HG03025 (cell line): ENCODE data around the gene CACNA1C.

ENCODE experiments used
- ATAC-seq: cut with Tn5 transposase; IDR thresholded peaks from one replicate; pipeline ENCODE4 v1.9.1; 2021; ENCODE audit warnings: mild to moderate bottlenecking, moderate library complexity; ENCODE audit not compliant: unreplicated experiment, low FRiP score

Gene CACNA1C

DNA sequence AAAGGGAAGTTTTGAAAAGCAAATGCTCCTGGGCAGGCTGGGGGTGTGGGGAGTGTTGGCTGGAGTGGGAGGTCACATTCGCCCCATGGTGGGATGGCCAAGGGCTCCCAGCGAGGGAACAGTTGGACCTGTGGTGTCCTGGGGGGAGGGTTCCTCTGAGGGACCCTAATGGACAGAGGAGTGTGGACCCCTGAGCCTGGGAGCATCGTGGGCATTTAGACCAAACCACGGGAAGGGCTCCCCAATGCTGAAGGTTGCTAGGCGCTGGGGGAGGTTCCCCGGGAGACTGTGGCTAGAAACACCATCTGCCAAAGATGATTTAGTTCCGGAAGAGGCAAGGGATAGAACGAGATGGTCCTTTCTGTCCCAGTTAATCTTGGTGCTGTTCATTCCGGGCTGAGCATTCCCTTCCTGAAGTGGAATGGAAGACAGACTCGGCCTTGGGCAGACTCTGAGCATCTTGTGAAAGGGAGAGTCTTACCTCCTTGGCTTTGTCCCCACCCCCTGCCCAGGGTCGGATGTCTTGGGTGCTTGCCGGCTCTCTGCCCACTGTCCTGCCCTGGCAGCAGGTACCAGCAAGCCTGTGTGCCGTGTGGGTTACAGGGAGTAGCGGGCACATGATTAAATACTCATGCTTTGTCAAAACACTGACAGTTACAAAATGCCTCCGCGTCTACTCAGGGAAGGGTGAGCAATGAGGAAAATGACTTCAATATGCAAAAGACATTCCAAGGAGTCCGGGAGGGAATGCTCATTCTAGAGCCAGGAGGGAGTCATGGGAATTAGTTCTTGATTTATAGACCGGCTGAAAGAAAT lies 215.9 kb downstream of the CACNA1C start:
- ATAC-seq, result no peak

DNA sequence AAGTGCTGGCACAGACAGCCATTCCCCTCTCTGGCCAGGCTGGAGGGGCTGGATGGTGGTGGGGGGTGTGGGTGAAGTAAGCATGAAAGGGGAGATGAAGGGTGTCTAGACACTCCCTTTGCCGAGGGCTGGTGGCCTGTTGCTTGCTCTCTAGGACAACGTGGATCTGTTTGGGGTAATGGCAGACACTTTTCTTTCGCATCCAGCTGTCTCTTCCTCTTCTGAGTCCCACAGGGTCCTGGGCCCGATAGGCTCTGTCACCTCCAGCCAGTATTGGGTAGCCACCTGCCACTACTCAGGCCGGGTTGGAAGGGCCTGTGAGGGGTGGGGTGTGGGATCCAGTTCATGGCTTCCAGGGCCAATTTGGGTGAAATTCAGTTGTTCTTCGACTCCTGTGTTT lies 218.1 kb downstream of the CACNA1C start:
- ATAC-seq, result no peak

DNA sequence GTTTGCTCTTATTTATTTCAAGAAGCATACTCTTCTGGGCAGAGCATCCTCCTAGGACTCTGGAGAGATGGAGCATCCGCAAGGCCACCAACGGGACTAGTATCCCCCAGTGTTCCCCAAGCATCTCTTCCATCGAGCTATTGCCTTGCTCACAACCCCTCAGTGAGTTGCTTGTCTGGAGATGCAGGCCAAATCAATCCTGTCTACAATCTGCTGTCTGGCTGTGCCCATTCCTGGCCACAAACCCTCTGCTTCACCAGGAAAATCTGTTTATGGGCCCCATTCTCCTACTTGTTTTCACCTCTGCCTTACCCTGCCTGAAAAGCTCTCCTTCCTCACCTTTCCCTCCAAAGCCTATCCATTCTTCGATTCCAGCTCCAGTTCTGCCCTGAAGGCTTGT lies 219.2 kb downstream of the CACNA1C start:
- no peak for ATAC-seq

DNA sequence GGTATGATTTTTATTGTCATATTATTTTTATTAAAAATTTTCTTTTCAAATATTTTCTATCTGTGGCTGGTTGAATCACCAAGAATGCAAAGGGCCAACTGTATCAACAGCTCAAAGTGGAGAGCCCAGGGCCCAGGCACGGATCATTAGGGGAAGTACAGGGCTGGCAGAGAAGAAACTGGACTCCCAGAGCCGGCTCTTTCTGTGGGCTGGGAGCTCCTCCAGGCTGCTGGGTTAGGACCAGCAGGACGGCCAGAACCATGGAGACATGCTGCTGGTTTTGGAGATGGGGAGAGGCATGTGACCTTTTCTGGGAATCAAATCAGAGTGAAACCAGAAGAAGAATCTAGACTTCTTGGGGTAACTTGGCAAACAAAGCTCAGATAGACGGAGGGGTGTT lies 220.5 kb downstream of the CACNA1C start:
- no peak for ATAC-seq

DNA sequence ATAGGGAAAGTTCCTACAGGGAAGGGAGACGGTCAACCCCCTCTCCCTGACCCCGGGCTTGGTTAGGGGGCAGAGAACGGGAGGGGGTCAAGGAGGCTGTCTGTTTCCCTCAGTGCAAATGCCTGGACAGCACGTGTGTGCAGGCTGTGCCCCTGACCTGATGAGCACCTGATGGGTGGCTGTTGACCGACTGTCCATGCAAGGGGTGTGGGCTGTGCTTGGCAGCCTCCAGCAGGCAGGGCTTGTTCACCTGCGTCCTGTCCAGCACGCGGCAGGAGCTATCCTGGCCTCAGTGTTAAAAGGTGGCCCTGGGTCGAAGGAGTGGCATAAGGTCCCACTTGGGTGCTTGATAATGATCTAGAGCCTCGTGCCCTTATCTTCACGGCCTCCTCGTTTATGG lies 221.0 kb downstream of the CACNA1C start:
- ATAC-seq, result no peak

DNA sequence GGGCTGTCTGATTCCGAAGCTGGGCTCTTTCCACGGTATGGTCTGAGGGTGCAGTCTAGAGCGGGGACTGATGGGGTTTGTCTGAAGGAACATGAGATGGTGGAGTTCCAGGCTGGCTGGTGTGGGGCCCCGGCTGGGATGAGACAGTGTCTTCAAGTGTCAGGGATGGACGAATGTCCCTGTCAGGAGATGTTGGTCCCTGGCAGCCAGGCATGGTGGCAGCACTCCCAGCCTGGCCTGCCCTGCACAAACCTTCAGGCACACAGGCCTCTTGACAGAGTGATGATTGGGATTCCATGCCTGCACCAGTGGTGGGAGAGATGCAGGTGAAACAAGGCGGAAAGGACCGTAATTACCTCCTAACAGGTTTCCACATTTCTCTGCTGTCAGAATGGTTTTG lies 221.9 kb downstream of the CACNA1C start:
- no peak for ATAC-seq

DNA sequence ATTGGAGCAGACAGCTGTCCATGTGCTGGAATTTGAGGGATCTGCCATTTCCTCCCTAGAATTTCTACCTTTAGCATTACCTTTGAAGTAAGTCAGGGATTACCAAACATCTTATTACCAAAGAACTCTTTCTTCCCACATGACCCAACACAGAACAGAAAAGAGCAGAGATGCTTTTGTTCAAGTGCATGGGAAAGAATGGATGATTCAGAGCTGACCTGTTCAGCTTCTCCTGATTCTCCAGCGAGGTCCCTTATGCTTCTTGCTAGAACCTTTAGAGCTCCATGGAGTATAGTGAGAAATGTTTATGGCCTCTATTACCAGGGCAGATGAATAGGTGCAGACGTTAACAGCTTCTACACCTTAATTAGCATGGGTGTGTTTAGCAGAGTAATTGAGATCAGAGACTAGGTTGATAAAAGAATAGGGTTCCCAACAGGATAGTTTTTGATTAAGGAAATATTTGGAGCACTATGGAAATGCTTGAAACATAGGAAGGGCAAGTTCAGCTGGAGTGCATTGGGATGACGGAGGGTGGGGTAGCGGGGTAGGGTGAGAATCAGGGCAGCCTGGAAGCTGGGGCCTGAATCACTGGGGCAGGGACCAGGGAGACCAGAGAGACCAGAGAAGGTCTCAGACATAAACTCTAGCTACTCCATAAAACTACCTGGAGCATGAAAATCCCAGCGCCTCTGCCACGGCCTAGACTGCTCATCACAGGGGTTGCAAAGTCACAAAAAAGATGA lies 223.7 kb downstream of the CACNA1C start:
- ATAC-seq, result no peak

DNA sequence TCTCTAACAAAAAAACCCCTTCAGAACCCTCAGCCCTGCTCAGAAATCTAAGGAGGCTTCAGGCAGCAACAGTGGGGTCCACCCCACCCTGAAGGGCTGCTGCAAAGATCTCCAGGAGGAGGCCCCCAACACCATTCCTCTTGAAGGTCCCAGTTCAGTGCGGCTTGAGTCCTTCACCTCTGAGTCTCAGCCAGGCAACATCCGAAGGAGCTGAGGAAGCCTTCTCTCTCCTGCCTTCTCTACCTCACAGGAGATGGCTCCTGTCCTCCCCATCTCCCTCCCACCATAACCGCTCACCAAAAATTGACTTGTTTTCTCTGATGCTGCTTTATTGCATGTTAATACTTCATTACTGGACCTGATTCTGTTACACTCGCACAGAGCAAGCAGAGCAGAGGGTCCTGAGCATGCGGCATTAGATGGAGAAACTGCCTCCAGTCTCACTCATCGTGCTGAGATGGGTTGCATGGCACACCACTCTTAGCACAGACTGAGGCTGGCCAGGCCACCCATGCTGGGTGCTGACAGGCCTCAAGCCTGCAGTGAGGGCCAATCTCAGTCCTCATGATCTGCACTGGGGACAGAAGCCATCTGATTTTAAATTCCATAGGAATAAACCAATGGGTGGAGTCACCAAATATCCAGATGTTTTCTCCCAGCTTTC lies 224.8 kb downstream of the CACNA1C start:
- no peak for ATAC-seq

DNA sequence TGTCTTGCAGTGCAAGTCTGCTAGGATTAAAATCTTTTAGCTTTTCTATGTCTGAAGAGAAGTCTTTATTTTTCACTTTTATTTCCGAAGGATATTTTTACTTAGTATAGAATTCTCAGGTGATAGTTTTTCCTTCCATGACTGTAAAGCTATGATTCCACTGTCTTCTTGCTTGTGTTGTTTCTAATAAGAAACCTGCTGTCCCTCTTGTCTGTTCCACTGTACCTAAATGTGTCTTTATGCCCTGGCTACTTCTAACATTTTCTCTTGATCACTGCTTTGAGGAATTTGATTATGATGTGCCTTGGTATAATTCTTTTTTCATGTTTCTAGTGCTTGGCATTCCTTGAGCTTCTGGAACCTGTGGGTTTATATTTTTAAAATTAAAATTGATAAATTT lies 228.7 kb downstream of the CACNA1C start:
- ATAC-seq, result no peak

DNA sequence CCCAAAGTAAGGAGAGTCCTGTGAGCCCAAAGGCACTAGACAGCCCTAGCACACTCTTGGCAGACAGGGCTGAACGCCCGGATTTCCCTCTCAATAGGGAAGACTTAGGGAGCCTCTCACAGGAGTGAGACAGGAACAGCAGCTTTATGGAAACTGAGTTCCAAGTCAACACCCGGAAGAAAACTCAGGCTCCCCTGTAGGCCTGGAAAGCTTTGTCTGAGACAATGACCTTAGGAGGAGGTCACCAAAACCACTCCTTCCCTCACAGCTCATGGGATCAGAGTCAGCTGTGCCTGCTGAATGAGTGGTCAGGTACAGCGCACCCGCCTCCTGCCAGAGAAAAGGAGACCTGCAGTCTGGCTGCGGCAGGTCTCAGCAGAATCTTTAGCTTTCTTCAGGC lies 229.5 kb downstream of the CACNA1C start:
- ATAC-seq, result no peak

DNA sequence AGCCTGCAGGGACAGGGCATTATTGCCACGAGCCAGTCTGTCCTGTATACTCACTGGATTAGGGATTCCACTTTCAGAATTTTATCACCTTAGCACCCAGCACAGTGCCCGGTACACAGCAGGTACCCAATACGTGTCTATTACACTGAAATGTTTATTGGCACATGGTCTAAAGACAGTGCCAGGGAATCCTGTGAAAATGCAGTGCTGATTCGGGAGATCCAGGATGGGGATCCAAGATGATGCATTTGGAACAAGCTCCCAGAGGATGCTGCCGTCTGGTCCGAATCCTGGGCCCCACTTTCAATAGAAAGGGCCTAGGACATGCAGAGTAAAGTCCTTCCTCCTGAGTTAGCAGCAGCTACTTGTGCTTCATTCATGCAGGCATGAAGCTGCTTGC lies 230.7 kb downstream of the CACNA1C start:
- no peak for ATAC-seq

DNA sequence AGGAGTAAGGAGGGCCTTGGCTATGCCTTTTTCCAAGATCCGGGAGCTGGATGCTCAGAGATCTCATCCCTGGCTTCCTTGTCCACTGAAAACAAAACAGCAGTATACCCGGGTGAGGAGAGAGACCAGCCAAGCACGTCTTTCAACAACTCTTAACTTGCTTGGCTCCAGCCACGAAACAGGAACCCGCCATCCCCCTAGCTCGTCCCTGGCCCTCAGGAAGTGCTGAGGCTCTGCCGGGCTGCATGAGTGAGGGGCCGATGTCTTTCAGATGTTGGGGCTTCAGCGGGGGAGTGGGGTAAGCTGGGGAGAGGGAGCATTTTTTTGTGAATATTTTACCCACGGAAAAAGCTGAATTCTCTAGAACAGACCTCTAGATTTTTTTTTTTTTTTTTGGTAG lies 231.1 kb downstream of the CACNA1C start:
- no peak for ATAC-seq

DNA sequence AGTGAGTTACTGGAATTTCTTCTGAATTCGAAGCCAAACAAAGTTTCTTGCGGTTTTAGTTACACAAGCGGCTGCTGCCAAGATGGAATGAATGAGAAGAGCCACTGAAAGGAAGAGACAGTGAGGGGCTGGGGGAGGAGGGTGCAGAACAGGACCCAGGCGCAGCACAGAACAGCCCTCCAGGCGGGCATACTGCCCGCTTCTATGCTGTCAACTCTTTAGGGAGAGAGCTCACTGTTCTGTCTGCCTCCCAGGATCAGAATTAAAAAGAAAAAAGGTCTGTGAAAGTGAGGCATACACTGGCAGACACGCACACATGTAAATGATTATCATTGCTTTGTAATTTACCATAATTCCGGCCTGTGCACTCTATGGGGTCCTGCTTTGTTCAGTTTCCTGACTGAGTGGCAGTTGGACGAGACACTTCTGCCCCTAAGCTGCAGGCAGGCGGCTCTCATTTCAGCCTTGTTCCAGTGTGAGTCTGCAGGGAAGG lies 231.6 kb downstream of the CACNA1C start:
- ATAC-seq, result no peak

DNA sequence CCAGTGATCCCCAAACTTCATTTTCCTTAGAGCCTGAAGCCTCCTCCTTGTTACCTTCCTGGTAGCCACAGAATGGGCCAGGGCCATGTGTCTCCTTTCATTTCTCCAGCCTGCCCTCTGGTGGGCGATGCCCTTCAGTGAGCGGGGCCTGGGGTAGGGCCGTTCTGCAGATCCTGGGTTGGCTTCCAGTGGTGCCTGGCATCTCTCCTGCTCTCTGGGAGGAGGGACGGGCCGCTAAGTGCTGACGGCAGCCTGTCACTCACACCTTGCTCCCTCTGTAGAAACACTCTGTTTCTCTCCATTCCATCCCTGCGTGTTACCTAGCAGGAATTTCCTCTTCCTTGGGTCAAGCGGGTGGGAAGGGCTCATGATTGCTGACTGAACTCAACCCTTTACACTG lies 232.1 kb downstream of the CACNA1C start:
- no peak for ATAC-seq

DNA sequence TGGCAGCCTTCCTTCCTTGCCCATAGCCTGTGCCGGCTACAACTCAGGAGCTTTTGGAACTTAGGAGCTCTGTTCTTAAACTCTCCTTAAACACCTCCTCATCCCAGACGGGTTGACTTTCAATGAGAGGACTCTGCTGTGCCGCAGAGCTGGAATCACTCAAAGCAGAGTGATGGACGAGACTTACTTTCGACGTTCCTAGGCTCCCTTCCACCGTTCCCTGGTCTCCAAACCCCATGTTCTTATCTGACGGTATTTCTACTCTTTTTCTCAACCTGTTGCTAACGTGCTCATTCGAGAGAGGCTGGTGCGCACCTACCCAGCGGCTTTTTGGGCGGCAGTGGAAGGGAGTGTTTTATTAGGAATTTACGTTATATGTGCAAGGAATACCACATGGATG lies 232.7 kb downstream of the CACNA1C start:
- no peak for ATAC-seq

DNA sequence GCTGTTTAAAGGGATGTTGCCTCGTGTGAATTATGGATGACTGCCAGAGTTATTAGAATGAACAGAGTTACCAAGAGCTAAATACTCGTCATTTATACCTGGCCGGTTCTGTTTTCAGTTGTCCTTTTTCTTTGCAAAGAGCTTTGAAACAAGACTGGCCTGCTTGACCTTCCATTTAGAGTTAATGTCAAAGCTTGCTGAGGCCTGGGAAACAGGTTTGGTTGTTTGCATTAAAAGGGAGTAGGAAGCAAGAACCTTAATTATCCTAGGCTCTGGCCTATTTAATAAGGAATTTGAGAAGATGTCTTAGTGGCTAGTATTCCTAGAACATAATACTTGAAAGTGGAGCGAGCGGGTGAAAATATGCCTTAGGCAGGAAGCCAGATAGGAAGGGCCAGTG lies 233.3 kb downstream of the CACNA1C start:
- ATAC-seq, result no peak

DNA sequence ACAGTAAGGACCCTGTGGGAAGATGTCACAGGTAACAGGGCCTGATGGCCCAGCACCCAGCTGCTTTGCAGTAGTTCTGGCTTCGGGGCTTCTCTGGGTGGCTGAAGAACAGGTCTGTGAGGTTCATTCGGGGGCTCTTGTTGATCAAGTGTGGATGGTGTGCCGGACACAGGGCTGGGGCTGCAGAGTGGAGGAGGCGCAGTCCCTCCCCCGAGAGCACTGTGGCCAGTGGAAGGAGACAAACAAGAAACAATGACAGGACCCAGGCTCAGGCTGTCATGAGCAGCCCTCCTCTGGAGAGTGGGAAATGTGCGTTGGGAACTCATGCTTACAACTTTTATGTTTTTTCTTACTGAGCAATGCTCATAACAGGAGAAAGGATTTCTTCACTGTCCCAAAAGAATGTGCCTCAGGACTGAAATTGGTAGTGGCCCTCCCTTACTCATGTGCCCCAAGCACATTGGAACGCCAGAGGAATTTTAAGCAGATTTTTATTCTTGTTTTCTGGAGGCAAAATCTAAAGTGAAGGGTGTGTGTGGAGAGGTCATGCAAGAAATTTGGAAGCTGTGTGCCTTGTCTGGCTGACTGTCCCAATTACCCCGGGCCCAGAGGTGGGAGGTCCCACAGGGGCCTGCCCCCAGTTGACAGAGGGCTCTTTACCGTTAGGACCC lies 233.8 kb downstream of the CACNA1C start:
- ATAC-seq, result no peak

DNA sequence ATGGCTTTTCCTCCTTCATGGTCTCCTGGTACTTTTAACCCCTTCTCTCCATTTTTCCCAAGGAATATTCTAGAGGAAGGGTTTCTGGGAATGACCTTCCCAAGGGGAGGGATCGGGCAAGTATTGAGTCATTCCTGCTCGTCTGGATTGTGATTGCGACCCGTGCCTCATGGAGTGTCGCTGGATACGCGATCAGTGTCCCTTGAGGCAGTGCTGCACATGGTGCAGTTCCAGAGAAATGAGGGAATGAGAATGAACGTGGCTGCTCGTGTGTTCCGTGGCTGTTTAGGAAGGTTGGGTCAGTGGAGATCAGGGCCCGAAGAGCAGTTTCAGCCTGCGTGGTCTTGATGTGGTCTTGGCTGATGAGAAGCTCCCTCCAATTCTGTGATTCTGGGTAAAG lies 234.4 kb downstream of the CACNA1C start:
- no peak for ATAC-seq

DNA sequence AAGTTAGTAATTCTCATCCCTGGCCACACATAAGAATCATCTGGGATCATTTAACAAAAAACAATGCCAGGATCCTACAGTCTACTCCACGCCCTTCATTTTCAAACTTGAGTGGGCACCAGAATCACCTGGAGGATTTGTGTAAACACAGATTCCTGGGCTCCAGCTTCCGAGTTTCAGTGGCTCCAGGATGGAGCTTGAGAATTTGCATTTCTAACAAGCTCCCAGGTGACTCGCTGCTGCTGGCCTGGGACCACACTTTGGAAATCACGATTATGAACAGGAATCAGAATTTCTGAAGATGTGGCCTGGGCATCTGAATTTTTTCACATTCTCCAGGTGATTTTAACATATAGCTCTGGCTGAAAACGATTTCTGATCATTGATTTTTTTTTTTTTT lies 234.8 kb downstream of the CACNA1C start:
- ATAC-seq, result no peak

DNA sequence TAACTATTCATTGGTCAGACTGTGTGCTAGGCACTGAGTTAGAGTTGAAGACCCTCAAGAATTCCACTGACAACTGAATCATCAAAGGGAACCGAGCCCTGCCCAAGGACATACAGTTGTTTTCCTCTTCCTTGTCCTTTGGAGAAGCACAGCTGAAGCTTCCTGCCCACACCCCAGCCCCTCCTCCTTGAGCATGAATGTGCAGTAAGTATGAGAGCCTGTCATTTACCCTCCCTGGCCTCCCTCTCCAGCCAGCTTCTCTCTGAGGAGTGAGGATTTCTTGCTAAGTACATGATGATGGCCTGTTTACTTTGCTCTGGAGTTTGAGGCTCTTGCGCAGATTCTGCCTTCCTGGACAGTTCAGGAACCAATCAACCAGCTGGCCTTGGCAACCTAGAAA lies 235.2 kb downstream of the CACNA1C start:
- ATAC-seq, result no peak

DNA sequence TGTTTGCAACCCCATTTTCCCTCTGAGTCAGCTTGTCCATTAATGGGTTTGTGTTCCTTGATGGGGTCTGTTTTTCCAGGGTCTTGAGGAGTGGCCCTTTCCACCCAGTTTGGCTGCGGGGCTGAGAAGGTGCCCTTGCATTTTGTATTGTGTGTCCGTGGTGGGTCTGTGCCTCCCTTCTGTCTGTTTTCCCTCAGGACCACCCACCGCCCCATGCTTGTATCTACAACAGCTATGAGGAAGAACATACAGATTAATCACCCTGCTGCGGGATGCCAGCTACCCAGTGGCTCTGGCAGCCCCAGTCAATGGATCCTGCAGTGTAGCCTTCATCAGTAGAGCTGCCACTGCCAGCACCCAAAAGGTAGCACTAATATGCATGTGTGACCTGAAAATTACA lies 235.7 kb downstream of the CACNA1C start:
- ATAC-seq, result no peak
